Measurements from ENCODE around the gene SLC39A7. TPM values are rescaled to one million over a fixed set of nuclear protein-coding genes. Genes with fewer than 3 reads are reported as not detected.

Gene SLC39A7
- total and polyA plus RNA-seq, 11 donors = 39.9 to 197 (median 55.3) TPM

DNA sequence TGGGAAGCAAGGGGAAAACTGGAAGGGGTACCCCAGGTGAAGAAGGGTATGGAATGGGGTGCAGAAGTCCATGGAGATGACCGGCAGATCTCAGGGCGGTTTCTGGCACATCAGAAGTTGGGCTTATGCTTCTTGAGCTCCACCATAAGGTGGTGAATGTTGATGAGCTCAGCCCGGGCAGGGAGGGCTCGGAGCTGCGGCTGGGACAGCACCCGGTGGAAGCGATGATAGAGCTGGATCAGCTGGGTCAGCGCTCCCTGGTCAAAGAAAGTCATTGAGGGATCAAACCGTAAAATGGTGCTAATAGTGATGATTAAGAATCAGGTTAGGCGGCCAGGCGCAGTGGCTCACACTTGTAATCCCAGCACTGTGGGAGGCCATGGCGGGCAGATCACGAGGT, 50.1 kb downstream of the SLC39A7 start:
- peaks cover 0 to 48% (median 11%) of the 10 kb centered on the region in 9 donors for H3K36me3 ChIP-seq
- peaks cover 0 to 31% (median 20%) of the 10 kb centered on the region in 12 donors for H3K4me1 ChIP-seq
- no peak for TF ChIP-seq CTCF (IDR thresholded peaks at IDR 0.05)
- ATAC-seq (no peak), DNase-seq (no peak)
- H3K27me3 ChIP-seq = no peaks in the 10 kb centered on the region
- H3K9me3 ChIP-seq = no peaks in the 10 kb centered on the region
- 91 to 98% (median 95%) methylated on average over 13 of the region's 13 CpGs for WGBS, 4 donors
- peak overlapping the region in 5 of 12 donors; percentile 9 to 96 (median 93) for H3K27ac ChIP-seq
- intact Hi-C loops (cut with DNase I) = no loop called here
- no peak overlapping the region for H3K4me3 ChIP-seq

GRCh38 chr6:33251395-33252012, 50.8 kb downstream of the SLC39A7 start:
- Histone ChIP-seq H3K36me3 (peaks cover 0 to 48% (median 11%) of the 10 kb centered on the region in 9 donors), H3K4me1 (peaks cover 0 to 31% (median 20%) of the 10 kb centered on the region in 12 donors), H3K4me3 (no peak overlapping the region), H3K27me3 (no peaks in the 10 kb centered on the region), H3K27ac (no peak overlapping the region), H3K9me3 (no peaks in the 10 kb centered on the region)
- DNase-seq (no peak), ATAC-seq (no peak)
- WGBS, 4 donors = 84 to 90% (median 86%) methylated on average over 6 of the region's 6 CpGs
- no peak for TF ChIP-seq CTCF (IDR thresholded peaks at IDR 0.05)
- no peak for TF ChIP-seq POLR2A (IDR thresholded peaks at IDR 0.05)
- intact Hi-C loops (cut with DNase I) = no loop called here

GRCh38 chr6:33252759-33253158, 52.1 kb downstream of the SLC39A7 start:
- TF ChIP-seq CTCF (IDR thresholded peaks at IDR 0.05) = no peak
- TF ChIP-seq POLR2A (IDR thresholded peaks at IDR 0.05) = no peak
- H3K4me1 ChIP-seq = peaks cover 0 to 29% (median 20%) of the 10 kb centered on the region in 12 donors
- no peaks in the 10 kb centered on the region for H3K27me3 ChIP-seq
- DNase-seq (no peak), ATAC-seq (no peak)
- H3K27ac ChIP-seq = no peak overlapping the region
- H3K36me3 ChIP-seq = peaks cover 0 to 61% (median 18%) of the 10 kb centered on the region in 9 donors
- no peak overlapping the region for H3K4me3 ChIP-seq
- intact Hi-C loops (cut with DNase I) = no loop called here
- H3K9me3 ChIP-seq = peaks cover 0 to 3% (median 0%) of the 10 kb centered on the region in 12 donors

MicroRNA genes within 50 kb of the gene (microRNA counts, 767-probe panel; counts per million panel counts)
- 71.6 to 309 counts per million in 2 donors for microRNA hsa-miR-219-1-3p
- microRNA hsa-miR-219-5p = 0 to 71.6 counts per million in 2 donors

Small RNAs within 50 kb of the gene (microRNA-seq; reads per million reads assigned to microRNA genes)
- 0 to 3.1 (median 1.2) reads per million in 4 donors for gene MIR219A1

Other genes with a start within 250 kb of the SLC39A7 start
- gene HLA-DMA, start 247.8 kb upstream of the SLC39A7 start, total RNA-seq = 100 to 1,000 TPM in 1 of 9 donors, 10 to 100 TPM in 6, 1 to 10 TPM in 2; 5.4 to 150 (median 16.2) TPM
- 10 to 100 TPM in 1 of 2 donors, 1 to 10 TPM in 1; 8.0 to 20.4 TPM for gene HLA-DMA, start 247.8 kb upstream of the SLC39A7 start, polyA plus RNA-seq
- gene BRD2, start 232.3 kb upstream of the SLC39A7 start, total RNA-seq = 100 to 1,000 TPM in 2 of 9 donors, 10 to 100 TPM in 7; 56.8 to 107 (median 73.5) TPM
- 10 to 100 TPM; 61.9 to 67.8 TPM for gene BRD2, start 232.3 kb upstream of the SLC39A7 start, polyA plus RNA-seq
- 10 to 100 TPM in 2 of 9 donors, 1 to 10 TPM in 4, under 1 TPM in 3; 0.44 to 32.4 (median 1.5) TPM for gene HLA-DOA, start 191.3 kb upstream of the SLC39A7 start, total RNA-seq
- 1 to 10 TPM in 1 of 2 donors, under 1 TPM in 1; 0.78 to 1.2 TPM for gene HLA-DOA, start 191.3 kb upstream of the SLC39A7 start, polyA plus RNA-seq
- gene HLA-DPA1, start 127.2 kb upstream of the SLC39A7 start, total RNA-seq = 100 to 1,000 TPM in 2 of 9 donors, 10 to 100 TPM in 7; 18.6 to 438 (median 51.0) TPM
- gene HLA-DPA1, start 127.2 kb upstream of the SLC39A7 start, polyA plus RNA-seq = 10 to 100 TPM; 18.2 to 23.5 TPM
- gene HLA-DPB1, start 124.9 kb upstream of the SLC39A7 start, total RNA-seq = 100 to 1,000 TPM in 2 of 9 donors, 10 to 100 TPM in 7; 16.6 to 346 (median 30.7) TPM
- gene HLA-DPB1, start 124.9 kb upstream of the SLC39A7 start, polyA plus RNA-seq = 10 to 100 TPM; 25.0 to 30.1 TPM
- gene COL11A2, start 8.4 kb upstream of the SLC39A7 start, total RNA-seq = 1 to 10 TPM in 4 of 9 donors, under 1 TPM in 5; 0.42 to 2.3 (median 0.93) TPM
- 1 to 10 TPM in 1 of 2 donors, under 1 TPM in 1; 0.39 to 4.9 TPM for gene COL11A2, start 8.4 kb upstream of the SLC39A7 start, polyA plus RNA-seq
- gene RXRB, start 202 bp upstream of the SLC39A7 start, total RNA-seq = 10 to 100 TPM; 20.7 to 39.6 (median 33.4) TPM
- gene RXRB, start 202 bp upstream of the SLC39A7 start, polyA plus RNA-seq = 10 to 100 TPM; 24.6 to 29.8 TPM
- gene HSD17B8, start 3.8 kb downstream of the SLC39A7 start, total RNA-seq = 10 to 100 TPM; 15.8 to 31.7 (median 18.8) TPM
- 10 to 100 TPM; 16.7 to 17.9 TPM for gene HSD17B8, start 3.8 kb downstream of the SLC39A7 start, polyA plus RNA-seq
- gene RING1, start 7.6 kb downstream of the SLC39A7 start, total RNA-seq = 10 to 100 TPM in 8 of 9 donors, 1 to 10 TPM in 1; 8.4 to 32.2 (median 27.3) TPM
- 10 to 100 TPM; 26.2 to 36.9 TPM for gene RING1, start 7.6 kb downstream of the SLC39A7 start, polyA plus RNA-seq
- gene VPS52, start 71.0 kb downstream of the SLC39A7 start, total RNA-seq = 10 to 100 TPM; 26.4 to 47.0 (median 34.2) TPM
- gene VPS52, start 71.0 kb downstream of the SLC39A7 start, polyA plus RNA-seq = 10 to 100 TPM; 25.1 to 33.0 TPM
- 1,000 to 10,000 TPM in 4 of 9 donors, 100 to 1,000 TPM in 5; 685 to 1,292 (median 971) TPM for gene RPS18, start 71.2 kb downstream of the SLC39A7 start, total RNA-seq
- gene RPS18, start 71.2 kb downstream of the SLC39A7 start, polyA plus RNA-seq = 1,000 to 10,000 TPM; 2,229 to 3,458 TPM
- gene B3GALT4, start 76.3 kb downstream of the SLC39A7 start, total RNA-seq = 10 to 100 TPM in 2 of 9 donors, 1 to 10 TPM in 7; 7.3 to 13.8 (median 9.1) TPM
- gene B3GALT4, start 76.3 kb downstream of the SLC39A7 start, polyA plus RNA-seq = 1 to 10 TPM; 7.4 to 8.7 TPM
- 10 to 100 TPM; 12.2 to 39.5 (median 21.4) TPM for gene WDR46, start 88.4 kb downstream of the SLC39A7 start, total RNA-seq
- gene WDR46, start 88.4 kb downstream of the SLC39A7 start, polyA plus RNA-seq = 10 to 100 TPM; 20.8 to 41.0 TPM
- 10 to 100 TPM; 29.2 to 62.2 (median 43.2) TPM for gene PFDN6, start 88.7 kb downstream of the SLC39A7 start, total RNA-seq
- gene PFDN6, start 88.7 kb downstream of the SLC39A7 start, polyA plus RNA-seq = 100 to 1,000 TPM; 243 to 287 TPM
- 10 to 100 TPM; 39.3 to 61.1 (median 48.4) TPM for gene RGL2, start 98.1 kb downstream of the SLC39A7 start, total RNA-seq
- 10 to 100 TPM; 34.9 to 67.8 TPM for gene RGL2, start 98.1 kb downstream of the SLC39A7 start, polyA plus RNA-seq
- gene TAPBP, start 113.2 kb downstream of the SLC39A7 start, total RNA-seq = 100 to 1,000 TPM in 5 of 9 donors, 10 to 100 TPM in 4; 51.6 to 248 (median 107) TPM
- gene TAPBP, start 113.2 kb downstream of the SLC39A7 start, polyA plus RNA-seq = 10 to 100 TPM; 28.3 to 36.9 TPM
- 10 to 100 TPM; 10.9 to 22.1 (median 14.0) TPM for gene ZBTB22, start 116.9 kb downstream of the SLC39A7 start, total RNA-seq
- gene ZBTB22, start 116.9 kb downstream of the SLC39A7 start, polyA plus RNA-seq = 10 to 100 TPM in 1 of 2 donors, 1 to 10 TPM in 1; 7.5 to 15.5 TPM
- 10 to 100 TPM; 15.6 to 46.4 (median 18.7) TPM for gene DAXX, start 122.1 kb downstream of the SLC39A7 start, total RNA-seq
- 10 to 100 TPM; 13.8 to 30.8 TPM for gene DAXX, start 122.1 kb downstream of the SLC39A7 start, polyA plus RNA-seq
- gene KIFC1, start 191.0 kb downstream of the SLC39A7 start, total RNA-seq = 1 to 10 TPM in 3 of 9 donors, under 1 TPM in 3, not detected in 3; 0.39 to 7.0 (median 1.0) TPM
- gene KIFC1, start 191.0 kb downstream of the SLC39A7 start, polyA plus RNA-seq = under 1 TPM; 0.04 to 0.30 TPM
- gene PHF1, start 210.1 kb downstream of the SLC39A7 start, total RNA-seq = 10 to 100 TPM; 43.0 to 82.1 (median 47.3) TPM
- 10 to 100 TPM; 54.0 to 77.0 TPM for gene PHF1, start 210.1 kb downstream of the SLC39A7 start, polyA plus RNA-seq
- gene CUTA, start 217.2 kb downstream of the SLC39A7 start, total RNA-seq = 100 to 1,000 TPM in 8 of 9 donors, 10 to 100 TPM in 1; 99.3 to 142 (median 120) TPM
- 100 to 1,000 TPM; 139 to 142 TPM for gene CUTA, start 217.2 kb downstream of the SLC39A7 start, polyA plus RNA-seq
- 1 to 10 TPM; 2.4 to 9.9 (median 4.4) TPM for gene SYNGAP1, start 219.2 kb downstream of the SLC39A7 start, total RNA-seq
- 1 to 10 TPM; 5.0 to 5.8 TPM for gene SYNGAP1, start 219.2 kb downstream of the SLC39A7 start, polyA plus RNA-seq